ENCODE measurements around the gene KCNK17. TPM values are rescaled to one million over a fixed set of nuclear protein-coding genes. Genes with fewer than 3 reads are reported as not detected.

The KCNK17 gene
- total and polyA plus RNA-seq, 9 of the 15 experiments (the other 6 are each of a cell fraction or from before 2014, with no cell fraction given), result not detected

DNA sequence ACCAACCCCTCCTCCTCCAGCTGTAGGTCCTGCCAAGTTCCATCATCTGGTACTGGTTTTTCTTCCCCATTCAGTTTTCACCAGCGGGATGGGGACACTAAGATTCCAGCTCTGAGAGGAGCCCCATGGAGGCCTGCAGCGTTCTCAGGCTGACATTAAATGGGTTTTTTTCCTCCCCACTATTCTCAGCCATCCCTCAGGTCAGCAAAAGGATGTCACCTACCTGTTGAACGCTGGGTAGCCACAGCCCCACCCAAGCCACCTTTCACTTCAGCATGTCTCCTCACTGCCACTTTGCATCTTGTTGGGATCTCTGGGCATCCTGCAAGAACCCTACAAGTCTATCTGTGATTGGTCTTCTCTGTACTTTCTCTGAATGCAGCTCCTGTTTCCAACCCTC is 6.8 kb downstream of the KCNK17 start:
- H2AFZ ChIP-seq (ENCODE audit: low read depth, low read length), result no peak overlapping the region
- in situ Hi-C loops (cut with MboI), result loop anchor here (5.0 kb wide), 1 partner anchor 310 kb away; no protein-coding TSS in a partner anchor
- H3K9ac ChIP-seq (ENCODE audit: insufficient read depth in 1 of 2, low read depth in 2 of 2, low read length in 2 of 2), result no peak overlapping the region
- WGBS (ENCODE audit: insufficient coverage, low coverage, missing lambda C conversion rate), result 0% methylated on average over 3 of the region's 3 CpGs
- peaks cover 3% of the 10 kb centered on the region for H3K9me1 ChIP-seq (ENCODE audit: control insufficient read depth, insufficient read depth, low read length)
- peaks cover 17% of the 10 kb centered on the region for H4K20me1 ChIP-seq (replicated peaks; ENCODE audit: control insufficient read depth, insufficient read depth, low read length)
- H3K4me2 ChIP-seq (ENCODE audit: insufficient read depth, low read length), result no peak overlapping the region
- no peaks in the 10 kb centered on the region for H3K36me3 ChIP-seq (ENCODE audit: control insufficient read depth, insufficient read depth, low read length)
- peaks cover 0 to 48% of the 10 kb centered on the region in 2 experiments; a peak in 3 of 5 replicates for H3K27me3 ChIP-seq (ENCODE audit: control insufficient read depth in 2 of 2, insufficient read depth in 2 of 2, low read length in 2 of 2)
- H3K79me2 ChIP-seq (ENCODE audit: control insufficient read depth, insufficient read depth, low read length), result no peaks in the 10 kb centered on the region
- ATAC-seq, result no peak
- peaks cover 0 to 9% of the 10 kb centered on the region in 2 experiments; a peak in 2 of 5 replicates for H3K4me1 ChIP-seq (replicated peaks in 1 of 2; ENCODE audit: control insufficient read depth in 2 of 2, insufficient read depth in 2 of 2, low read length in 2 of 2)
- no TSS peak for BruUV-seq (replicated peaks)
- H3K4me3 ChIP-seq, result no peak overlapping the region
- POLR2A ChIA-PET, result interaction anchor here (1.1 kb wide), 1 partner anchor 11 kb away, joined by 3 read pairs; no protein-coding TSS in a partner anchor
- no peak for FAIRE-seq
- H3K27ac ChIP-seq (ENCODE audit: extremely low read depth, low read depth, low read length), result no peak overlapping the region
- intact Hi-C loops (cut with micrococcal nuclease), result no loop called here
- TF ChIP-seq, protein P1, sequence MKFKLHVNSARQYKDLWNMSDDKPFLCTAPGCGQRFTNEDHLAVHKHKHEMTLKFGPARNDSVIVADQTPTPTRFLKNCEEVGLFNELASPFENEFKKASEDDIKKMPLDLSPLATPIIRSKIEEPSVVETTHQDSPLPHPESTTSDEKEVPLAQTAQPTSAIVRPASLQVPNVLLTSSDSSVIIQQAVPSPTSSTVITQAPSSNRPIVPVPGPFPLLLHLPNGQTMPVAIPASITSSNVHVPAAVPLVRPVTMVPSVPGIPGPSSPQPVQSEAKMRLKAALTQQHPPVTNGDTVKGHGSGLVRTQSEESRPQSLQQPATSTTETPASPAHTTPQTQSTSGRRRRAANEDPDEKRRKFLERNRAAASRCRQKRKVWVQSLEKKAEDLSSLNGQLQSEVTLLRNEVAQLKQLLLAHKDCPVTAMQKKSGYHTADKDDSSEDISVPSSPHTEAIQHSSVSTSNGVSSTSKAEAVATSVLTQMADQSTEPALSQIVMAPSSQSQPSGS (CRISPR knock-in tag; IDR thresholded peaks at IDR 0.05), result no peak
- no peak for DNase-seq (ENCODE audit: extremely low read depth in 1 of 4, low spot score in 3 of 4)
- CTCF ChIA-PET (ENCODE audit: low intra/inter-chr PET ratio), result interaction anchor here (0.6 to 4.2 kb wide), 2 partner anchors 142 to 147 kb away, joined by 3 to 52 read pairs; no protein-coding TSS in a partner anchor
- no peaks in the 10 kb centered on the region for H3K9me3 ChIP-seq (replicated peaks; ENCODE audit: control insufficient read depth, insufficient read depth, low read depth, low read length)

DNA sequence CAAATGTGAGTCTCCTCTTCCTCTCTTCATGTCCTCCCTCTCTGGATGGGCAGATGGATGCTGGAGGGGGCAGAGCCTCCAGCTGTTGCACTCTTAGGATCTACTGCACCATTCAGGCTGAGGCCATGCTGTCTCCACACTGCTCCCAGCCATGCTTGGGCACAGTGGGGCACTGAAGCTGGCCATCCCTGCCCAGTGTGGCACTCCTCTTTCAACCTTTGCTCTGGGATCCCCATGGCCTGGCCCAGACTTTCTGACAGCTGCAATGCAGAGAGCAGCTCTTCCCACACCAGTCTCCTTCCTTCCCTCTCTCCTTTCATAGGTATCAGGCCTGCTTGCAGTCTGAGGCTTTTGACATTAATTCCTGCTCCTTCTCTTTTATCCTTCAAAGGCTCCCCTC is 9.3 kb downstream of the KCNK17 start:
- peaks cover 7% of the 10 kb centered on the region for H3K9me1 ChIP-seq (ENCODE audit: control insufficient read depth, insufficient read depth, low read length)
- no peak overlapping the region for H3K9ac ChIP-seq (ENCODE audit: insufficient read depth in 1 of 2, low read depth in 2 of 2, low read length in 2 of 2)
- no TSS peak for BruUV-seq (replicated peaks)
- POLR2A ChIA-PET, result interaction anchor here (0.6 to 1.4 kb wide), 6 partner anchors 11 to 1821 kb away, joined by 3 to 5 read pairs (median 4); no protein-coding TSS in a partner anchor
- in situ Hi-C loops (cut with MboI), result loop anchor here (5.0 kb wide), 3 partner anchors 138 to 433 kb away; no protein-coding TSS in a partner anchor
- H3K4me1 ChIP-seq (replicated peaks in 1 of 2; ENCODE audit: control insufficient read depth in 2 of 2, insufficient read depth in 2 of 2, low read length in 2 of 2), result peaks cover 0 to 13% of the 10 kb centered on the region in 2 experiments; a peak in 3 of 5 replicates
- no peaks in the 10 kb centered on the region for H3K79me2 ChIP-seq (ENCODE audit: control insufficient read depth, insufficient read depth, low read length)
- no peak overlapping the region for H2AFZ ChIP-seq (ENCODE audit: low read depth, low read length)
- no peak for ATAC-seq
- peaks cover 17% of the 10 kb centered on the region for H4K20me1 ChIP-seq (replicated peaks; ENCODE audit: control insufficient read depth, insufficient read depth, low read length)
- no peaks in the 10 kb centered on the region for H3K9me3 ChIP-seq (replicated peaks; ENCODE audit: control insufficient read depth, insufficient read depth, low read depth, low read length)
- FAIRE-seq, result no peak
- CTCF ChIA-PET (ENCODE audit: low intra/inter-chr PET ratio), result interaction anchor here (1.0 kb wide), 1 partner anchor 139 kb away, joined by 3 read pairs; no protein-coding TSS in a partner anchor
- H3K36me3 ChIP-seq (ENCODE audit: control insufficient read depth, insufficient read depth, low read length), result no peaks in the 10 kb centered on the region
- no peak overlapping the region for H3K4me2 ChIP-seq (ENCODE audit: insufficient read depth, low read length)
- H3K27ac ChIP-seq (ENCODE audit: extremely low read depth, low read depth, low read length), result no peak overlapping the region
- DNase-seq (ENCODE audit: extremely low read depth in 1 of 4, low spot score in 3 of 4), result no peak
- peaks cover 9 to 59% of the 10 kb centered on the region in 2 experiments; a peak in 4 of 5 replicates for H3K27me3 ChIP-seq (ENCODE audit: control insufficient read depth in 2 of 2, insufficient read depth in 2 of 2, low read length in 2 of 2)
- no peak overlapping the region for H3K4me3 ChIP-seq
- intact Hi-C loops (cut with micrococcal nuclease), result loop anchor here (5.0 kb wide), 1 partner anchor 218 kb away; no protein-coding TSS in a partner anchor
- TF ChIP-seq, protein P2, sequence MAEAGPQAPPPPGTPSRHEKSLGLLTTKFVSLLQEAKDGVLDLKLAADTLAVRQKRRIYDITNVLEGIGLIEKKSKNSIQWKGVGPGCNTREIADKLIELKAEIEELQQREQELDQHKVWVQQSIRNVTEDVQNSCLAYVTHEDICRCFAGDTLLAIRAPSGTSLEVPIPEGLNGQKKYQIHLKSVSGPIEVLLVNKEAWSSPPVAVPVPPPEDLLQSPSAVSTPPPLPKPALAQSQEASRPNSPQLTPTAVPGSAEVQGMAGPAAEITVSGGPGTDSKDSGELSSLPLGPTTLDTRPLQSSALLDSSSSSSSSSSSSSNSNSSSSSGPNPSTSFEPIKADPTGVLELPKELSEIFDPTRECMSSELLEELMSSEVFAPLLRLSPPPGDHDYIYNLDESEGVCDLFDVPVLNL (CRISPR knock-in tag; IDR thresholded peaks at IDR 0.05; ENCODE audit: low read depth), result no peak
- no peak for TF ChIP-seq SP2 (IDR thresholded peaks at IDR 0.05; ENCODE audit: extremely low read depth, low read depth, low read length, poor library complexity, severe bottlenecking)
- TF ChIP-seq NFXL1 (CRISPR knock-in tag; IDR thresholded peaks at IDR 0.05), result no peak
- TF ChIP-seq BRD4 (IDR thresholded peaks at IDR 0.05), result no peak
- TF ChIP-seq RAD21 (CRISPR knock-in tag; conservative IDR thresholded peaks at IDR 0.05 in 1 of 2, IDR thresholded peaks at IDR 0.05 in 1 of 2), result no peak
- TF ChIP-seq RBM34 (IDR thresholded peaks at IDR 0.05; ENCODE audit: borderline replicate concordance, insufficient read depth, low read length), result no peak
- no peak for TF ChIP-seq POLR2AphosphoS2 (IDR thresholded peaks at IDR 0.05; ENCODE audit: low read length)
- no peak for TF ChIP-seq ZNF584 (CRISPR knock-in tag; IDR thresholded peaks at IDR 0.05; ENCODE audit: low read depth)
- TF ChIP-seq RFX5 (IDR thresholded peaks at IDR 0.05; ENCODE audit: low read depth, low read length), result no peak
- TF ChIP-seq SMARCC2 (IDR thresholded peaks at IDR 0.05; ENCODE audit: low read depth), result no peak
- no peak for TF ChIP-seq SMARCB1 (IDR thresholded peaks at IDR 0.05; ENCODE audit: insufficient read length, low read depth)

Measured in K562 (cell line).